Measurements from ENCODE around the gene TBX15.

TBX15 gene

GRCh38 chr1:118846443-118846842 is 141.7 kb downstream of the TBX15 start:
- DNase-seq (ENCODE audit: low read depth): no peak
- no peak for TF ChIP-seq CTCF (IDR thresholded peaks at IDR 0.05; ENCODE audit: insufficient read depth, low read depth, low read length, missing control alignments)
- H3K4me3 ChIP-seq (ENCODE audit: low read depth, low read length): no peak overlapping the region

GRCh38 chr1:118842452-118843201 is 145.5 kb downstream of the TBX15 start:
- TF ChIP-seq CTCF (IDR thresholded peaks at IDR 0.05; ENCODE audit: insufficient read depth, low read depth, low read length, missing control alignments): no peak
- DNase-seq (ENCODE audit: low read depth): no peak
- no peak overlapping the region for H3K4me3 ChIP-seq (ENCODE audit: low read depth, low read length)

- no peak for TF ChIP-seq CTCF (IDR thresholded peaks at IDR 0.05; ENCODE audit: insufficient read depth, low read depth, low read length, missing control alignments)
- no peak for DNase-seq (ENCODE audit: low read depth)
- no peak overlapping the region for H3K4me3 ChIP-seq (ENCODE audit: low read depth, low read length)
These were observed 146.6 kb downstream of the TBX15 start for GRCh38 chr1:118841521-118841920.
